Ovary (tissue), 3 donors: ENCODE data around the gene ADAMTSL3.

Experiments
- CTCF ChIP-seq, 3 donors: fragments of 450-650 bp in 2 of 3; fragments of 200-600 bp in 1 of 3; IDR thresholded peaks; one replicate each; pipeline versions ENCODE4 v1.5.1 to v1.8.0; 2016 to 2022; ENCODE audit warnings: antibody characterized with exemption in 3 of 3, mild to moderate bottlenecking in 1 of 3
- EP300 ChIP-seq: sonication (generic); formaldehyde crosslinking; IDR thresholded peaks from one replicate; pipeline ENCODE4 v1.6.1; 2017; ENCODE audit warnings: antibody characterized with exemption
- POLR2A ChIP-seq: fragments of 450-650 bp; IDR thresholded peaks from one replicate; pipeline ENCODE4 v1.6.1; 2017; ENCODE audit warnings: antibody characterized with exemption, mild to moderate bottlenecking, moderate library complexity
- donor health status: DM: no; HTN: no; CAD: no.

DNA sequence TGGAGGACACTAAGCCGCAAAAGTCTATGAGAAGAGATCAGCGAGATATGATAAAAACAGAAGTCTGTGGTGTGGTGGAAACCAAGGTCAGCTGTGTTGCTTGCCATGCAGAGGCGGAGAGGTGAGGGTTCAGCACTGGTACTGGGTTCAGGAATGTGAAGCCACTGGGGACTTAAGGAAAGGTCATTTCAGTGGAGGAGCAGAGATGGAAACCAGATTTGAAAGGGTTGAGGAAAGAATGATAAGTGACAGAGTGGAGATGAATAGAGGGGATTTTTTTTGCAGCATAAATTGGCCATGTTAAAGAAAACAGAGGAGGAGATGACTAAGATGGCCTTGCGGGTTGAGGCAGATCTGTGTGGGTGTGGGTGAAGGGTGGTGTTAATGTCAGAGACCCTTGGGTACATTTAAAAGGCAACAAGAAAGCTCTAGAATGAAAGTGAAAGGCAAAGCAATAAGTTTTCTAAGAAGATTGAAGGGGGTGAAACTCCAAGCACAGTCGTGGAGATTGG is 265.5 kb downstream of the ADAMTSL3 start:
- no peak for TF ChIP-seq EP300
- TF ChIP-seq CTCF (IDR thresholded peaks at IDR 0.05): no peak
- TF ChIP-seq POLR2A: no peak
